ENCODE data around the gene GHDC.
"Not testable (repeated sequence)": the region's sequence is repeated elsewhere in the genome, so short reads cannot be mapped to it uniquely, and the experiment has no call there.

GHDC gene

GRCh38 chr17:42203354-42203753 is 9.1 kb upstream of the GHDC start:
- no peak for DNase-seq (ENCODE audit: low read depth)

DNA sequence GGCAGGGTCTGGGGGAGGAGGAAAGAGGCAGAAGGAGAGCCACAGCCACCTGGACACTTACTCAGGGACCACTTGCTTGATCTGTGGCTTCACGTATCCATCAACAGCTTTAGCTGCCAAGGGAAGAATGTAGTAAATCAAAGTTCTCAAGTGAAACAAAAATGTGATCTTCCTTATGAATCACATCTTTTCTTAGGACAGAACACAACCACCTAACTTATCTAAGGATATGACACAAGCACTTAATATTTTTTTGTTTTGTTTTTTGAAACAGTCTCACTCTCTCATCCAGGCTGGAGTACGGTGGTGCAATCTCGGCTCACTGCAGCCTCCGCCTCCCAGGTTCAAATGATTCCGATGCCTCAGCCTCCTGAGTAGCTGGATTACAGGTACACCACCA is 8.4 kb upstream of the GHDC start:
- DNase-seq (ENCODE audit: low read depth) = no peak

DNA sequence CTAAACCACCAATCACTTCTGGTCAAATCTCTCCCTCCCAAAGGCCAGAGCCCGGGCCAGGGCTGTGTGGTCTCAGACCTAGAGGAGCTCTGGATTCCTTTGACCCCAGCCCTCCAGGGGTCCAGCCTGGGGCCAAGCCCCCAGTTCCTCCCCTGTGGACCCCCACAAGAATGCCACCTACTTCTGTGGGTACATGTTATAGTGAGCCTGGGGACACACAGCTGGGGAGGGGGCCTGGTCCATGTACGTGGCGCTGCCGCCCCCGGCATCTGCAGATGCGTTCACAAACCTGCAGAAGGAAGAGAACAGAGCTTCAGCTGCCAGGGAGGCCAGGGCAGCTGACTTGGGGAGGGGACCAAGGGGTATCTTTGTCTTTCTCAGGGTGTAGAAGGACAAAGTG is 7.9 kb upstream of the GHDC start:
- no peak for DNase-seq (ENCODE audit: low read depth)

DNA sequence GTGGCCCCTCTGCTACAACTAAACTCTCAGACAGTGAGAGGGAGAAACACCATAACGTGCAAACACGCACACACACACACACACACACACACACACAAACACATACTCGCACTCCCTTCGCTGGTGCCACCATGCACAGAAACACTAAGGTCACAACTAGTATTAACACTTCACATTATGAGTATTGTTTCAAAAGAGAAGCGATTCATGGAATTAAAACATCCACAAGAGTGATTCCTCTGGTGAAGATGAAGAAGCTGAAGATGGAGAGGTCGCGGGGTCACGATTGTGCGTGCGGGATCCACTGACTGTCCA is 7.1 kb upstream of the GHDC start:
- DNase-seq (ENCODE audit: low read depth) = no peak

GRCh38 chr17:42200706-42201457 is 6.6 kb upstream of the GHDC start:
- no peak for DNase-seq (ENCODE audit: low read depth)

DNA sequence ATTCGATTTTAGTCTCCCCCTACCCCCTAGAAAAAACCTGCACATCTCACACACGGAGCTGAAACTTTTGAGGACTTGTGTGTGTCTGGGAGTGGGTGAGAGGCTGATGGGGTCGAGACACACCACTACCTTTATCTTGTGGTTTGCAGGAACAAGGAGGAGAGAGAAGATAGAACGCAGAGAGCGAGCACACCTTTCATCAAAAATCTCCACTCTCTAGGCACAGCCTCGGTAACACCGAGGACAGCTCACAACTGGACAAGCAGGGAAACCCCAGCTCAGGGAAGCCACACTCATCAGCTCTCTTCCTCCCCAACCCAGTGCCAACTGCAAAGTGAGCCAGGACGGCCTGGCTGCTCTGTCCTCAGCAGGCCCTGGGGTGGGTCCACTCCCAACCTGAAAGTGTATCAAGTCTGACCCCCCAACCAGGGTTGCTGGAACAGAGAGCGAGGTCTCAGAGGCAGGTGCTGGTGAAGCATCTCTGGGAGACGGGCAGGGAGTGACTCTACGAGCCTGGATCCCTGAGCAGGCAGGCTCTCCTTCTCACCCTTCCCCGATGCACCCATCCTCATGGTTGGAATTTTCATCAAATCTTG is 5.2 kb upstream of the GHDC start:
- DNase-seq (ENCODE audit: low read depth) = no peak

GRCh38 chr17:42198897-42199296 is 4.6 kb upstream of the GHDC start:
- DNase-seq (ENCODE audit: low read depth) = no peak

GRCh38 chr17:42197564-42198156 is 3.4 kb upstream of the GHDC start:
- DNase-seq (ENCODE audit: low read depth) = no peak

- no peak for DNase-seq (ENCODE audit: low read depth)
Observed at GRCh38 chr17:42193216-42193968, 902 bp downstream of the GHDC start.

DNA sequence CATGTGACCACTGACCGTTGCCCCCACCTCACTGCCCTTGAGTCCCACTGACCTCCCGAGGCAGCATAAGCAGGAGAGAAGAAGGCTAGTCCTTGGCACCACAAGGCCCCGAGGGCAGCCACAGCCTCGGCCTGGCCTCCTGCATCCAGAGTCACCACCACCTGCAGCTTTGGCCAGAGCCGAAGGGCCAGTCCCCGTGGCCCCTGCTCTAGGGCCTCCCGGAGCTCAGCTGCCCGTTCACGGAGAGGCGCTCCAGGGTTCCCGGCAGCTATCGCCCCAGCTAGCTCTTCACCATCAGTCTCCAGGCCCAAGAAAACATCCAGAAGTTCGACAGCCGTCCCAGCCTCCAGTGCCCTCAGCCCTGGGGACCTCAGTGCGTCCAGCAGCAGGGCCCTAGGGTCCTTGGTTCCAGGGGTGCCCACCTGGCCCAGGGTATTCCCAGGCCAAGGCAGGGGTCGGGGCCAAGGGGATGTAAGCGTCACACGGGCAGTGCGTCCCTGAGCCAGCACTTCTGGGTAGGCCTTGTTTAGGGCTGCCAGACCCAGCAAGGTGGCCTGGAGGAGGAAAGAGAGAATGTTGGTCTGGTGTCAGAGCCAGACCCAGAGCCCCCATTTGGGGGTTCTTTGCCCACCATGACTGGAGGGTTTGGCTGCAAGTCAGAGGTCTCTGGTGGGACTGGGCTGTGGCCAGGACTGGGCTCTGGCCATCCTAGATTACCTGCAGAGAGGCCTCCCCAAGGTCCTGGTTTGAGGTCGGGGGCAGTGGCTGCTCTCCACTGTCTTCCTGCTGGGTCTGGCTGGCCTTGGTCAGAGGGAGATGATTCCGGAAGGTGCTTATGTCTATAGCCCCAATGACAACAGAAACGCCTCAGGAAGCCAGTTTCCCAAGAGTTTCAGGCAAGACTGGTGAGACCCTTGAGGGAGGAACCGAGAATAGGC is 1.8 kb downstream of the GHDC start:
- no peak for DNase-seq (ENCODE audit: low read depth)

DNA sequence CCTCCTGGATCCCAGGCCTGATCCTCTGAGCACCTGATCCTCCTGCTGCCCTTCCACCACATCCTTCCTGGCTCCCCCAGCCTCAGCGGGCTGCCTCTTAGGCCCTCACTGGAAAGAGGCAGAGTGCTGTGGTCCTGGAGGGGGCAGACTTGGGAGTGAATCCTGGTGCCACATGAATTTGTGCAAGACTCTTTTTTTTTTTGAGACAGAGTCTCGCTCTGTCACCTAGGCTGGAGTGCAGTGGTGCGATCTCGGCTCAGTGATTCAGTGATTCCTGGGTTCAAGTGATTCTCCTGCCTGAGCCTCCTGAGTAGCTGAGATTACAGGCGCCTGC is 3.1 kb downstream of the GHDC start:
- no peak for DNase-seq (ENCODE audit: low read depth)

DNA sequence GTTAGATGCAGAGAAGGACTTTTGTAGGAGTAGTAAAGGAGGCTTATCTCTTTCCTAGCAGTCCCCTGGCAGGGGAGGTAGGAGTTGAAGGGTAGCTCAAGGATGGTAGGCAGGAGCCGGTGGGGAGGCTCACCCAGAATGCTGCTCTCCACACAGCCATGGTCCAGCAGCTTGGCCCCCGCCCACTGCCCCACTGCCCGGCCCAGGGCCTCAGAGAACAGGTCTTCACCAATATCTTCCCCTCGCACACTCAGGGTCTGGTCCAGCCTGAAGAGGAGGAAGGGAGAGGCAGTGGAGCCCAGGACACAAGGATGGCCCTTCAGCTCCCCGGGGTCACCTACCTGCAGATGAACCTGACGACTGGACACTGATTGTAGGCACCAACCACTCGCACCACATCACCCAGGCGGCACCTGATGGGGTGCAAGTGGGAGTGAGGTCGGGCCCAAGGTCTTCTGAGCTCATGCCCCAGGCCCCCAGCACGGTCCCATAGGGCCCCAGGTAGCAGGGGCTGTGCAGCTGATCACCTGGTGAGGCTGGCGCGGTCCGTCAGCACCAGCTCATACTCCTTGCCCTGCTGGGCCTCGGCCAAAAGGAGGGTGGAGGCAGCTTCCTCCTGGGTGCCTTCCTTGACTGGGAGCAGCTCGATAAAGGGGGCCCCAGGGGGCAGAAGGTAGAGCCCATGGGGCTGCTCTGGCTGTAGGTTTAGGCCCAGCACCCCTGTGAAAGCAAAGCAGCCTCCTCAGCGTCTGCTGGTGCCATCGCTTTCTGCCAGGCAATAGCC is 3.6 kb downstream of the GHDC start:
- no peak for DNase-seq (ENCODE audit: low read depth)

DNA sequence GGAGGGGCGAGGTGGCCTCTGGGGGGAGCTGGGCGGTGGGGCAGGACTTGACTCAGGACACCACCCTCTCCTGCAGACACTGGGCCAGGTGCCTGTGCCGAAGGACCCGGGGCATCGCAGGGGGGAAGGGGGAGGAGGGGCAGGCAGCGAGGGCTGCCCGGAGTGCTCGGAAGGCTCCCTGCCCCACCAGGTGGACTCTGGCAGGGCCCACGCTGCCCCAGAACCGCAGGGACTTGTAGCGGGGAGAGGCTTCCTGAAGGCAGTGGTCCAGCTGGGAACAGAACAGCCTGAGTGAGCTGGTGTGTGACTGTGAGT is 4.7 kb downstream of the GHDC start:
- no peak for DNase-seq (ENCODE audit: low read depth)

GRCh38 chr17:42188749-42189650 is 5.3 kb downstream of the GHDC start:
- no peak for DNase-seq (ENCODE audit: low read depth)

DNA sequence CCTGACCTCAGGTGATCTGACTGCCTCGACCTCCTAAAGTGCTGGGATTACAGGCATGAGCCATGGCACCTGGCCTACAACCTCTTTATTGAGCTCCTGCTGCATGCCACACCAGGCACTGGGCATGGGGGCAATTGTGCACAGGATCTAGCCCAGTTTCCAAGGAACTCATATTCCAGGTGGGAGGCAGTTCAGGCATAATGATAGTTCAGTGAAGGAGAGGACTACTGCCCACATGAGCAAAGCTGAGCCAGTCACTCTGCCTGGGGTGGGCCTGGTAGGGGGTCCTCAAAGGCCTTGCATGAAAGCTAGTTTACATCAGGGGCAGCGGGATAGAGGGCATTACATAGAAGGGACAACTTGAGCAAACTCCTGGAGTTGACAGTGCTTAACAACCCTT is 6.5 kb downstream of the GHDC start:
- DNase-seq (ENCODE audit: low read depth) = no peak

DNA sequence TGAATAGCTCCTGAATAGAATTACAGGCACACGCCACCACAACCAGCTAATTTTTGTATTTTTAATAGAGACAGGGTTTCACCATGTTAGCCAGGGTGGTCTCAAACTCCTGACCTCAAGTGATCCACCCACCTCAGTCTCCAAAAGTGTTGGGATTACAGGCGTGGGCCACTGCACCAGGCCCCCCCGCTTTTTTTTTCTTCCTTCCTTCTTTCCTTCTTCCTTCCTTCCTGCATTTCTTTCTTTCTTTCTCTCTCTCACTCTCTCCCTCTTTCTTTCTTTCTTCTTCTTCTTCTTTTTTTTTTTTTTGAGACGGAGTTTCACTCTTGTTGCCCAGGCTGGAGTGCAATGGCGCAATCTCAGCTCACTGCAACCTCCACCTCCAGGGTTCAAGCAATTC is 8.1 kb downstream of the GHDC start:
- not testable (repeated sequence) for DNase-seq (ENCODE audit: low read depth)

GRCh38 chr17:42185621-42185930 is 8.7 kb downstream of the GHDC start:
- DNase-seq (ENCODE audit: low read depth) = no peak

- DNase-seq (ENCODE audit: low read depth) = no peak
Observed at GRCh38 chr17:42184713-42185620, 9.3 kb downstream of the GHDC start, which contains the start of gene HCRT. TSS of gene HCRT (minus strand) at chr17:42185452. CDS start at chr17:42185365, 87 bp downstream.

All from activated T-cell treated with anti-CD3 and anti-CD28 coated beads for 48 hours (primary cell).